HG03175 (cell line): ENCODE results near the gene USB1.

ENCODE experiments used
- ATAC-seq: cut with Tn5 transposase; IDR thresholded peaks from one replicate; pipeline ENCODE4 v1.9.1; 2021; ENCODE audit warnings: mild to moderate bottlenecking, moderate library complexity; ENCODE audit not compliant: unreplicated experiment

Gene USB1

GRCh38 chr16:58013201-58013956 is 12.2 kb downstream of the USB1 start:
- no peak for ATAC-seq

- ATAC-seq = no peak
These were observed 15.7 kb downstream of the USB1 start for GRCh38 chr16:58016840-58017446.

- no peak for ATAC-seq
These were observed 17.6 kb downstream of the USB1 start for GRCh38 chr16:58018803-58019202.

DNA sequence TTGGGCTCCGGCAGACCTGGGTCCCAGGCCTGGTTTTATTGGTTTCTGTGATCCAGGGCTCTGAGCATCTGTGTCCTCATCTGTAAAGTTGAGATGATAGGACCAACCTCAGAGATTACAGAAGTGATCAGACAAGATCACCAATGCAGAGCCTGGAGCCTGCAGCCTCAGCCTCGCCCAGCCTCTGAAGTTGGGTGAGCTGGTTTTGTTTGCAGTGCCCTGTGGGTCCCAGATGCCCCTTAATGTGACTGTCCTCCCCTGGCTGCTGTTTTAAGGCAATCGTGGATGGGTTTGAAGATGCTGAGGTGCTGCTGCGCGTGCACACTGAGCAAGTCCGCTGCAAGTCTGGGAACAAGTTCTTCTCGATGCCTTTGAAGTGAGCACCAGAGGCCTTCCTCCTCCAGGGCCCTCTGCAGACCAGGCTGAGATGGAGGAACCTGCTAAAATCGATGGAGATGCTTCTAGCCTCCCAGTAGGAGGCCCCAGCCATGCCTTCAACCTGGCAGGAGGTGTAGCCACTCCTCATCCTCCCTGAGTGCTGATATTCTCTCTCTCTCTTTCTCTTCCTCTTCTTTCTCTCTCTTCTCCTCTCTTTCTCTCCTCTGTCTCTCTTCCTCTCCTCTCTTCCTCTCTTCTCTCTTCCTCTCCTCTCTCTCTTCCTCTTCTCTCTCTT is 18.8 kb downstream of the USB1 start:
- no peak for ATAC-seq

DNA sequence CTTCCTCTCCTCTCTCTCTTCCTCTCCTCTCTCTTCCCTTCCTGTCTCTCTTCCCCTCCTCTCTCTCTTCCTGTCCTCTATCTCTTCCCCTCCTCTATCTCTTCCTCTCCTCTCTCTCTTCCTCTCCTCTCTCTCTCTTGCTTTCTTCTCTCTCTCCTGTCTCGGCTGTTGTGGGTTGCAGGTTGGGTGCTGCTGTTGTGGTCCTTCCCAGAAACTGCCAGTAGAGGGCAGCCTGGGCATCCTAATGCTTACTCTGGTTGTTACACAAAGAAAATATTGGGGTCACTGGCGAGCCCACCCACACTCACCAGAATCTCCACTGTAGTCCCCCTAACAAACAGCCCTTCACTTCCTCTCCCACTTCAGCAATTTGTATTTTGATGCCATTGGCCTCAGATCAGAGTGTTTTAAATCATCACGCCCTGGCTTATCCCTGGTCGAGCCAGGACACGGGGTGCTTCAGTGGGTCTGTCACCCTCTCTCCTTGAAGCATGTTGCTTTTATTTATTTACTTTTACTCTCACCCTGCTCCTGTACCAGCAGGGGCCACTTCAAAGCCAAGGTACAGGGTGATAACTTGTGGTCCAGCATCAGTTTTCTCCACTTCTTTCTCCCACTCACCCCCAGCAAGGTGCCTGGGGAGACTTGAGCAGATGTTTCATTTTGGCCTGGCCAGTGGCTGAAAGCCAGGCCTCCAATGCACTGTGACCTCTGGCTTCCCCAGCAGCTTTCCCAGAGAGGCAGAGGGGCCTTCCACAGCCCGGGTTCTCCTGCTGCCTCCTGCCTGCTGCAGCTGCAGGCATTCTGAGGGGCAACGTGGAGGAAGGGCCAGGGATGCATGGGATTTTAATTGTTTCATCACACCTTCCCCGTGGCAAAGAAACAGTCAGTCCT is 19.7 kb downstream of the USB1 start:
- no peak for ATAC-seq

GRCh38 chr16:58021661-58022551 is 20.7 kb downstream of the USB1 start:
- ATAC-seq = no peak

DNA sequence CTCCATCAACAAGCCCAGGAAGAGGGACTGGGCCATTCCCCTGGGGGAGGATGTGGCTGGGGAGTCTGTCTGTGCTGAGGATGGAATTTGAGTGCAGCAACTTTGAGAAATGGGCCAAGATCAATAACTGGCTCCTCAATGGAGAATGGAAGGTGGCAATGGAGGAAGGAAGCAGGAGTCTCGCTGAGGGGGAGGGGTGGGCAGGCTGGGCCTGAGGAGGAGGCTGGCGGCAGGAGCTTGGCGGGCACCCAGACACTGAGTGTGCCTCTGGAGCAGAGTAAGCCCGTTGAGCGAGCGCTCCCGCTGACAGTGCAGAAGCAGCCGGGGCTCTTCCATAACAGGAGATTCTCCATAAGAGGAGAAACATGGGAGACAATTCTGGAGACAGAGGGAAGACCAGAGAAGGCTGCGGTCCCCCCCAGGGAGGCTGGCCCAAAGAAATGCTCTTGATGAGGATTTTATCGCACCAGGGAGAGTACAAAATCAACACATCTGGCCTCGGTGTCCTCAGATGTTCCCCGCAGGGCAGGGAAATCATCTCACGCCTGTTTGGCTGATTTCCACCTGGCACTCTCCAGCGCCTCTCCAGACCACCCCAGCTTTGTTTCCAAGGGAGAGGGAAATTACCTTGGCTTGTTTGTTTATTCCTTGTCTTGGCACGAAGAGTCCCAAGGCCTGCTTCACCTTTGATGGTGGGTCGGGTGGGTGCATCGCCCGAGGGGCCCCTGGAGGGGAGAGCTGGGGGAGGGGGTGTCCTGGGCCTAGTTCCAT is 21.6 kb downstream of the USB1 start:
- no peak for ATAC-seq

DNA sequence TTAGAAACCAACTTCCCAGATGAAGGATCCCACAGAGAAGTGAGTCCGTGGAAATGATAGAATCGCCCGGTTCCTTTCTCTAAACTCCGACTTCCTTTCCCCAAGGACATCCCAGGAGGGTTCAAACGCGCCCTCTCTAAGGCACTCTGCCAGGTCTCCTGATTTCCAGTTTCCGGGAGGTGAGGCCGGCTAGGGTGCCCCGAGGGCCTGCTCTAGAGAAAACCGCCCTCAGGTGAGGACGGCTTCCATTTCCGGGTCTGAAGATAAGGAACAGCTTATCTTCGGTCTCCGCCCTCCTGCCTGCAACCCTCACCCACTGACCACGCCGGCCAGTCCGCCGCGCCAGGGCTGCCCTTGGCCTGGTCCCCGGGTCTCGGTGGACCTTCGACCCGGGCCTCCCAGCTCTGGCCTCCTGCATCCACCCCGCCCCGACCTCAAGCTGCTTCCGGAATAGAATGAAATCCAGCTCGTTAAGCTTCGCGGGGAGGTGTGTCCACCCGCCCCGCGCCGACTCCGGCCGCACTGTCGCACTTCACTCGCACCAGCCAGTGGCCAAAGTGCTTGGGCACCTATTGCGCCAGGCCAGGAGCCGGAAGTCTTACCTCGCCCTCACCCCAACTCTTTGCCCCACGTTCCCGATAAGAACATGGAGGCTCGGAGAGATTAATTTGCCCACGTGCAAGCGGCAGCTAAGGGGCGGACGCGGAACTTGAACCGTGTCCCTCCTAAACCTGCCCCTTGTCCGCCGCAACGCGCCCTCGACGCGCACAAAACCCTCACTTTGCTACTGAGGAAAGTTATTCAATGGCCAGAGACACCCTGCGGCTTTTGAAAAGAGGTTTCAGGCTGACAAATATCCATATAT is 23.5 kb downstream of the USB1 start:
- no peak for ATAC-seq

DNA sequence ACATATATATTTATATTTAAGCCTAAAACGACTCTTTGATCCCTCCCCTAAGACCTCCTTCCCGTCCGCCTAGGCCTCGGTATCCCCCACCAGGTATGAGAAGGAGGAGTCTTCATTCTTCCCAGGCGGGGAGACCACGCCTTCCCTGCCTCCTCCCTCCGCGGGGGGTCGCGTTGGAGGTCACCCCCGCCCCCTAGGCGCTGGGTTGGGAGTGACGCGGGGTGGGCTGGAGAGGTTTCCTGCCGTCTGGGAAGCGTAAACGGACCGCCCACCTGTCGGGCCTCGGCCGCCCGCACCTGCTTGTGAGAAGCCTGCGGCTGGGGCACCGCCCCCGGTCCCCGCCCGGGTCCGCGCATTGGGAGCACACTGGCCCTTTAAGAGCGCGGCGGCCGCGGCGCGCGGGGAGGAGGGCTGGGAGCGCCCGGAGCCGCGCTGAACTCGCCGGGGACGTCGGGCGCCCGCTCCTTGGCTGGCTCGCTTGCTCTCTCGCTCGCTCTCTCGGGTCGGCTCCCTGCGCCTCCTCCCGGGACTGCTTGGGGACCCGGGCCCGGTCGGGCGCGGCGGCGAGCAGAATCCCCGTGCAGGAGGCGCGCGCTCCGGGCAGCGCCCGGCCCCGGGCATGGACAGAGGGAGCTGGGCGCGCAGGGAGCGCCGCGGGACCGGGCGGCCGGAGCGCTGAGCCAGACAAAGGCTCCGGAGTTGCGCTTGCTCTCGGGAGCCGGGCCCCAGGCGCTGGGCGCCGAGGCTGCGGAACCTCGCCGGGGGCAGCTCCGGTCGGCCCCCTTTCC is 24.3 kb downstream of the USB1 start, which contains the start of gene MMP15:
Gene MMP15 (plus strand): TSS at position 404 of the 788 bp plus-strand sequence. CDS start 597 bp downstream, outside the sequence.
- ATAC-seq = peak; percentile 56

GRCh38 chr16:58026139-58026704 is 25.0 kb downstream of the USB1 start:
- no peak for ATAC-seq

DNA sequence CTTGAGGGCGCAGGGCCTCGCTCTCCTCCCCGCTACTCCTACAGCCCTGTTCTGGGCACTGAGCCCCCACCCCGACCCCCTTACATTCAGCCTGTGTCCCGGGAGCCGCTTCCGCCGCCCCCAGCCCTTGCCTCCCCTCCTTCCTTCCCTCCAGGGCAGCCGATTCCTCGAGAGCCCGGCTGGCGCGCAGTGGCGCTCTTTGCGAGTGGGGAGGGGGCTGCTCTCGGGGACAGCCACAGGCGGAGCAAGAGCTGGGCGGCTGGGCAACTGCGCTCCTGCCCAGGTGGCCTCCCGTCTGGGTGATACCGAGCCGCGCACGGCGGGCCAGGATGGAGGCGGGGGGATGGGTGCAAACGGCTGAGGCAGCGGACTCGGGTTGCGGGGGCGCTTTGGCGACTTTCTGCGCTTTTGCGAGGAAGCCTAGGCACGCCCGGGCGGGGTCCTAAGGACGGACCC is 25.5 kb downstream of the USB1 start:
- no peak for ATAC-seq

DNA sequence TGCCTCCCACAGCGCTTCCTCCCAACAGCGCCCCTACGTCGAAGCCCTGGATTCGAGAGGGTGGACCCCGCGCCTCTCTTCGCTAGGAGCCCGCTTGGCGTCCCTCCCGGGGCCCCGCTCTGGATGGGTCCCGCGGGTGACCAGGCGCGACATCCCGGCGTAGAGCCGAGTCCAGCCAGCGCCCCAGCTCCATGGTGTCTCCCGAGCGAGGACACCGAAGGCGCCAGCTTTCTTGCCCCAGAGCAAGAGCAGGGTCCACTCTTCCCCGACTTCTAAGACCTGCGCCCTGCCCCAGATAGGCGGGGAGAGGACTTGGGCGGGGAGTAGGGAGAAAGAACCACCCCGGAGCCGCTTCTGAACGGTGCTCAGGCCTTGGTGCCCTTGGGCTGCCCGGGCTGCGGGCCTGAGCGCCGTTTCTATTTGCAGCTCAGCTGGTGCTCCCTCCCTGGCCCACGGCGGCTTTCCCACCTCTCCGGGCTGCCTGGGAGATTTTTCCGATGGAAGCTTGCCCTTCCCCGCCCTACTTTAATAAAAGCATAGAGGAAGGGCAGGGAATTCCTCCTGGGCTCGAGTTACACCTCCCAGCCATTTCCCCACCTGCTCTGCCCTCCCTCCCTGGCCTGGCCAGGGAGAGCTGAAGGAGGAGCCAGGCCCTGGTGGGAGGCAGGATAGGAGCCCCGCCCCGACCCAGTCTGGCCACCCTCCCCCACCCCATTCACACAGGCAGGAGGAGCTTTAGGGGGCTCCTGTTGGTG is 26.1 kb downstream of the USB1 start:
- ATAC-seq = no peak

DNA sequence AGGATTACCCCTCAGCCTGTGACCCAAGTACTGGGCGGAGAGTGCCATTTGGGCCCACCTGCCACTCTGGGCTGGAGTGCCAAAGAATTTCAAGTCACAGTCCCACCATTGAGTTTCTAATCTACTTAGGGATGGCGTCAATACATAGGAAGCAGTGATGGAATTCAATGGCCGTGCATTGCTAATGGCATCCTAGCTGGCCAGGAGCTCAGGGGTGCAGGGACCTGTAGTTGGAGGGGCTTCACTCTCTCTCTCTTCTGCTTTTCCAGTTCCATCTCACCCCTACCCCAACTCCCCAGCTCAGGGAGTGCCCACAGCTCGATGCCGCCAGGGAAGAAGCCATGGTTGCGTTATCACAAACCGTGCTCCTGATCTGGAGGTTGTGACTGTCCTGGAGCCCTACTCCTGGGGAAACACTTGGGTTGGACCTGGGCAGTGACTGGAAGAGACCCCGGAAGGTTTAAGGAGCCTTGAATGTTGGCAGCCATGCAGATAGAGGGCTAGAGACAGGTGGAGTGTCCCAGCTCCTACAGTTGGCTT is 26.8 kb downstream of the USB1 start:
- no peak for ATAC-seq

- ATAC-seq = no peak
These were observed 27.4 kb downstream of the USB1 start for GRCh38 chr16:58028541-58029070.

DNA sequence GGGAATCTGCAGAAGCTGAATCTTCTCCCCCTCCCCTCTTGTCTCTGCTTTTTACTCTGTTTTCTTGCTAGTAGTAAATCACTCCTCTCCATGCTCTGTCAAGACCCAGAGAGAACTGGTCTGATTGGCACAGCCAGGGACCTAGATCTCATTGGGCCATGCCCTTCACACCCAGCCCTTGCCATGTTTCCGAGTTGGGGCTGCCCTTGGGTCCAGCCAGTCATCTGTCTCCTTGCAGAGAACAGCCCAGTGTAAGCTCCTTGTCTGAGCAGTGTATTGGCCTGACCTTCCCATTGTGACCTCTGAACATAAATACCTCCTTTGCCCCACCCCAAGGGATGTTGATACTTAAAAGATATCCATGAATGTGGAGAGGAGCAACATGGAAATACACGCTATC is 28.2 kb downstream of the USB1 start:
- ATAC-seq = no peak
